Hepatocyte (in vitro differentiated cells): ENCODE results near the gene GAL3ST2. TPM values are rescaled to one million over a fixed set of nuclear protein-coding genes. Genes with fewer than 3 reads are reported as not detected.
"Not testable (repeated sequence)": the region's sequence is repeated elsewhere in the genome, so short reads cannot be mapped to it uniquely, and the experiment has no call there.

Experiments
- DNase-seq: peaks from one replicate; pipeline ENCODE4 v3.0.0-alpha.2; 2016; ENCODE audit warnings: low spot score
- H2AFZ ChIP-seq: fragments of 200-600 bp; sonication (generic); 2 replicates; pipeline ENCODE4 v1.6.0; 2016; ENCODE audit warnings: antibody characterized with exemption, mild to moderate bottlenecking
- H3K27ac ChIP-seq: fragments of 200-600 bp; sonication (generic); 2 replicates; pipeline ENCODE4 v1.5.1; 2016; ENCODE audit warnings: mild to moderate bottlenecking
- H3K27me3 ChIP-seq: fragments of 200-600 bp; sonication (generic); 2 replicates; pipeline ENCODE4 v1.6.1; 2016
- H3K36me3 ChIP-seq: fragments of 200-600 bp; sonication (generic); replicated peaks from 2 replicates; pipeline ENCODE4 v1.5.1; 2016; ENCODE audit warnings: low read depth; ENCODE audit not compliant: insufficient read depth
- H3K4me1 ChIP-seq: fragments of 200-600 bp; sonication (generic); 2 replicates; pipeline ENCODE4 v1.5.1; 2016; ENCODE audit warnings: mild to moderate bottlenecking, moderate library complexity; ENCODE audit not compliant: insufficient read depth
- H3K4me2 ChIP-seq: fragments of 200-600 bp; sonication (generic); 2 replicates; pipeline ENCODE4 v1.6.0; 2016
- H3K4me3 ChIP-seq: fragments of 200-600 bp; sonication (generic); 2 replicates; pipeline ENCODE4 v1.5.1; 2016; ENCODE audit warnings: mild to moderate bottlenecking
- H3K79me2 ChIP-seq: fragments of 200-600 bp; sonication (generic); 2 replicates; pipeline ENCODE4 v1.6.0; 2017; ENCODE audit warnings: mild to moderate bottlenecking
- H3K9me2 ChIP-seq: fragments of 200-600 bp; sonication (generic); replicated peaks from 2 replicates; pipeline ENCODE4 v1.6.0; 2017; ENCODE audit warnings: mild to moderate bottlenecking; ENCODE audit not compliant: insufficient read depth
- H3K9me3 ChIP-seq: fragments of 200-600 bp; sonication (generic); 2 replicates; pipeline ENCODE4 v1.5.1; 2016; ENCODE audit warnings: low read depth, mild to moderate bottlenecking
- H4K20me1 ChIP-seq: fragments of 200-600 bp; sonication (generic); 2 replicates; pipeline ENCODE4 v1.6.0; 2016; ENCODE audit warnings: mild to moderate bottlenecking; ENCODE audit not compliant: insufficient read depth, poor library complexity, severe bottlenecking
- EZH2 ChIP-seq: fragments of 200-600 bp; sonication (generic); IDR thresholded peaks from 2 replicates; pipeline ENCODE4 v1.6.1; 2016; ENCODE audit warnings: antibody characterized with exemption, mild to moderate bottlenecking, borderline replicate concordance
- EZH2phosphoT487 ChIP-seq: fragments of 200-600 bp; sonication (generic); IDR thresholded peaks from one replicate; pipeline ENCODE4 v1.6.1; 2018; ENCODE audit warnings: antibody characterized with exemption, mild to moderate bottlenecking, low read depth, moderate library complexity; ENCODE audit not compliant: unreplicated experiment, severe bottlenecking
- WGBS: methylation state at CpG from one replicate; pipeline ENCODE4 v1.1.6; 2016; ENCODE audit warnings: low lambda C conversion rate; ENCODE audit errors: missing lambda C conversion rate; 5-methylcytosine and 5-hydroxymethylcytosine counted together
- polyA plus RNA-seq: library from polyadenylated mRNA; unstranded; fragments of >200 nt; fragmentation: Nextera tagmentation; extraction: Ambion mirVana; gene quantifications from 2 replicates; pipeline ENCODE4 v1.2.1, GENCODE V29; 2016
- total RNA-seq: library from RNA; depleted of rRNA; stranded (reverse); fragments of >200 nt; gene quantifications from 2 replicates; pipeline ENCODE4 v1.2.3, GENCODE V29; 2014
- TF ChIP-seq, protein P1 (sequence below): fragments of 200-600 bp; sonication (generic); IDR thresholded peaks from 2 replicates; pipeline ENCODE4 v1.5.1; 2016; ENCODE audit warnings: antibody characterized with exemption, mild to moderate bottlenecking; ENCODE audit not compliant: poor library complexity

GAL3ST2 gene
- total and polyA plus RNA-seq, 2 experiments from 2014 or later, result 0.53 TPM; not detected in 1

DNA sequence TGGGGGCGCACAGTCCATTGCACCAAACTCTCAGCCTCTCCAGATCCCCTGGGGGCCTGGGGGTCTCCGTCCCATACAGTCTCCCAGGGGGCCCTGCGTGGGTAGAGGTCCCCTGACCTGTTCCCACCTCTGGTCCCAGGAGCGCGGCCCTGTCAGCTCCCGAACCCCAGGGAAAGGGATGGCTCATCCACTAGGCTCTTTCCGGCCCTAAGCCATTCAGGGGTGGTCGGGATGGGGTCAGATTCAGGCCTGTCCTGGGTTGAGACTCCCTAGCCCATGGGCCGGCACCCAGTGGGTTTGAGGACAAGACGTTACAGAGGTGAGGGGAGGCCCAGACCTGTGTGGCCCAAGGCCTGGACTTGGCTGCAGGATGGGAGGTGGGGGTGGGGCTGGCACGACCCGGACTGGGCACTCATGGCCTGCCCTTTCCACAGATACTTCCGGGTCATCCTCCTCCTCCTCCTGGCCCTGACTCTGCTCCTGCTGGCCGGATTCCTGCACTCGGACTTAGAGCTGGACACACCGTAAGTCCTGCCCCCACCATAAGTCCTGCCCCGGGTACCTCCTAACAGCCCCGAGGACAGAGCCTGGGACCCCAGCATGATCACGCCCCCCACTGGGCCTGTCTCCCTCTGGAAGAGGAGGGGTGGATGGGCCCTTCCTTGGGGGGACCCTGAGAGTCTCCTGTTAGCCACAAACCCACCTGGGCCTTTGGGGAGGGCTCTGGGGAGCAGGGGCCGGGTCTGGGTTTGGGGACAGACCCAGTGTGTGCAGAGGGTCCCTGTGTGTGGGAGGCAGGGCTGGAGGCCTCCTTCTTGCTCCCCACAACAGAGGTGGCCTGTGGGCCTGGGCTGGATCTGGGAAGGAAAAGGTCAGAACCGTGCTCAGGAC is 22.3 kb downstream of the GAL3ST2 start:
- Histone ChIP-seq H3K27me3 (no peaks in the 10 kb centered on the region), H3K79me2 (no peaks in the 10 kb centered on the region), H3K36me3 (no peaks in the 10 kb centered on the region), H3K4me2 (no peak overlapping the region), H3K4me1 (no peaks in the 10 kb centered on the region), H3K9me2 (no peaks in the 10 kb centered on the region), H2AFZ (no peak overlapping the region), H3K27ac (no peak overlapping the region), H3K4me3 (no peak overlapping the region), H3K9me3 (no peaks in the 10 kb centered on the region), H4K20me1 (no peaks in the 10 kb centered on the region)
- TF ChIP-seq EZH2phosphoT487 (no peak), EZH2 (no peak)
- TF ChIP-seq, protein P1, sequence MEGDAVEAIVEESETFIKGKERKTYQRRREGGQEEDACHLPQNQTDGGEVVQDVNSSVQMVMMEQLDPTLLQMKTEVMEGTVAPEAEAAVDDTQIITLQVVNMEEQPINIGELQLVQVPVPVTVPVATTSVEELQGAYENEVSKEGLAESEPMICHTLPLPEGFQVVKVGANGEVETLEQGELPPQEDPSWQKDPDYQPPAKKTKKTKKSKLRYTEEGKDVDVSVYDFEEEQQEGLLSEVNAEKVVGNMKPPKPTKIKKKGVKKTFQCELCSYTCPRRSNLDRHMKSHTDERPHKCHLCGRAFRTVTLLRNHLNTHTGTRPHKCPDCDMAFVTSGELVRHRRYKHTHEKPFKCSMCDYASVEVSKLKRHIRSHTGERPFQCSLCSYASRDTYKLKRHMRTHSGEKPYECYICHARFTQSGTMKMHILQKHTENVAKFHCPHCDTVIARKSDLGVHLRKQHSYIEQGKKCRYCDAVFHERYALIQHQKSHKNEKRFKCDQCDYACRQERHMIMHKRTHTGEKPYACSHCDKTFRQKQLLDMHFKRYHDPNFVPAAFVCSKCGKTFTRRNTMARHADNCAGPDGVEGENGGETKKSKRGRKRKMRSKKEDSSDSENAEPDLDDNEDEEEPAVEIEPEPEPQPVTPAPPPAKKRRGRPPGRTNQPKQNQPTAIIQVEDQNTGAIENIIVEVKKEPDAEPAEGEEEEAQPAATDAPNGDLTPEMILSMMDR, result no peak
- 95% methylated on average over 21 of the region's 21 CpGs for WGBS
- no peak for DNase-seq

DNA sequence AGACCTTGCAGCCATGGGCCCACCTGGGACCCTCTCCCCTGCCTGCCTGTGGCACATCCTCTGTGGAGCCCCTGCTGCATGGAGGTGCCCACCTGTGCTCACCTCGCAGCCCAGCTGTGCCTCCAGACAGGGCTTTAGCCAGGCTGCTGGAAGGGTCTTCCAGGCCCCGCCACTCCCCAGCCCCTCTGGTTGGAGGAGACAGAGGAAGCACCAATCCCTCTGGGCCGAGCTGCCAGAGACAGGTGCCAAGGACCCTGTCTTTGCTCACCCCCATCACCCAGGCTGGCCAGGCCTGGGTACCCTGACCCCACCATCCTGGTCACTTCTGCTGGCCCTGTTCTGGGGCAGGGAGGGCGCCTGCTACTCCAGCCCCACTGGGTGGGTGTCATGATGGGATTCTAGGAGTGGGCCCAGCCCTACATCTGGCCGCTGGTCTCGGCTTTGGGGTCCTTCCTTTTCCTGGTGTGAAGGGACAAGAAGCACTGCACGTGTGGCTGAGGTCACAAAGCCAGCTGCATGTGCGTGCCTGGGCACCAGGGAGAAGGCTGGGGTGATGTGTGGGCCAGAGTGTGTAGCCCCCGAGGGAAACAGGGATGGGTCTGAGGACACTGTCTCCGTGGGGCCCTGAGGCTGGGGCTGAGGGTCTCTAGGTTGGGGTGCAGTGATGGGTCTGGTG is 23.0 kb downstream of the GAL3ST2 start:
- Histone ChIP-seq H3K4me1 (peaks cover 6% of the 10 kb centered on the region), H3K9me3 (no peaks in the 10 kb centered on the region), H3K4me3 (no peak overlapping the region), H3K9me2 (no peaks in the 10 kb centered on the region), H3K36me3 (no peaks in the 10 kb centered on the region), H4K20me1 (no peaks in the 10 kb centered on the region), H2AFZ (no peak overlapping the region), H3K27ac (no peak overlapping the region), H3K27me3 (no peaks in the 10 kb centered on the region), H3K4me2 (no peak overlapping the region), H3K79me2 (no peaks in the 10 kb centered on the region)
- TF ChIP-seq EZH2phosphoT487 (no peak), EZH2 (no peak)
- TF ChIP-seq, protein P1, result no peak
- DNase-seq, result no peak
- WGBS, result 95% methylated on average over 9 of the region's 10 CpGs

DNA sequence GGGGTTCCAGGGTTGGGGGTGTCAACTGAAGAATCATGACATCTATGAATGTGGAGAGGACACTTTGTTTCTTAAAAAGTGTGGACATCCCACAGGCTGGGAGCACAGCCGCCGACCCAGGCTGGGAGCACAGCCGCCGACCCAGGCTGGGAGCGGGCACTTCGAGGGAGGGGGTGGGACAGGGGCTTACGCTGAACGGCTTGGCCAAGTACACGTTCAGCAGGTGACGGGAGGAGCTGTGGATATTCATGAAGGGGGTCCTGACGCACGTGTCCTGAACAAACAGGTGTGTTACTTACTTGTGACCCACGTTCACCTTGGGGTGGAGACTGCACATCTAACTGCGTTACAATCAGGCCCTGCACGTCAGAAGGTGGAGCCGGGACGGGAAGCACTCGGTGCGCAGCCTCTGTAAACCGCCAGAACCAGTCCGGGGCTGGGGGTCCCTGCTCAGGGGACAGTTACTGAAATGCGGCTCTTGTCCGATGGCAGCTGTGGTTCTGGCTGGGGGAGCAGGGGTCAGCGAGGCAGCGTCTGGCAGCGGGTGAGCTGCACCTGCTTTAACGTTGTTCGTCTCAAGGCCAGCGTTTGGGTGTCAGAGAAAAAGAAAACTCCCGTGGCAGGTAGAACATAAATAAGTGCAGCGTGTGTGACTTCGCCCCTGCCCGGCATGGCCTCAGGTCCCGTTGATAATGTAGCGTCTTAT is 23.7 kb downstream of the GAL3ST2 start:
- H3K27ac ChIP-seq, H3K9me2 ChIP-seq, H3K79me2 ChIP-seq, H3K9me3 ChIP-seq, H3K4me1 ChIP-seq, H4K20me1 ChIP-seq, DNase-seq, H3K4me2 ChIP-seq, H3K36me3 ChIP-seq, H3K4me3 ChIP-seq, H2AFZ ChIP-seq, H3K27me3 ChIP-seq: not testable (repeated sequence)
- 88% methylated on average over 33 of the region's 35 CpGs for WGBS
